ENCODE results near the gene PCSK6. TPM values are rescaled to one million over a fixed set of nuclear protein-coding genes. Genes with fewer than 3 reads are reported as not detected.

PCSK6 gene
- total RNA-seq, 1 experiment from 2014 or later: 26.3 TPM

DNA sequence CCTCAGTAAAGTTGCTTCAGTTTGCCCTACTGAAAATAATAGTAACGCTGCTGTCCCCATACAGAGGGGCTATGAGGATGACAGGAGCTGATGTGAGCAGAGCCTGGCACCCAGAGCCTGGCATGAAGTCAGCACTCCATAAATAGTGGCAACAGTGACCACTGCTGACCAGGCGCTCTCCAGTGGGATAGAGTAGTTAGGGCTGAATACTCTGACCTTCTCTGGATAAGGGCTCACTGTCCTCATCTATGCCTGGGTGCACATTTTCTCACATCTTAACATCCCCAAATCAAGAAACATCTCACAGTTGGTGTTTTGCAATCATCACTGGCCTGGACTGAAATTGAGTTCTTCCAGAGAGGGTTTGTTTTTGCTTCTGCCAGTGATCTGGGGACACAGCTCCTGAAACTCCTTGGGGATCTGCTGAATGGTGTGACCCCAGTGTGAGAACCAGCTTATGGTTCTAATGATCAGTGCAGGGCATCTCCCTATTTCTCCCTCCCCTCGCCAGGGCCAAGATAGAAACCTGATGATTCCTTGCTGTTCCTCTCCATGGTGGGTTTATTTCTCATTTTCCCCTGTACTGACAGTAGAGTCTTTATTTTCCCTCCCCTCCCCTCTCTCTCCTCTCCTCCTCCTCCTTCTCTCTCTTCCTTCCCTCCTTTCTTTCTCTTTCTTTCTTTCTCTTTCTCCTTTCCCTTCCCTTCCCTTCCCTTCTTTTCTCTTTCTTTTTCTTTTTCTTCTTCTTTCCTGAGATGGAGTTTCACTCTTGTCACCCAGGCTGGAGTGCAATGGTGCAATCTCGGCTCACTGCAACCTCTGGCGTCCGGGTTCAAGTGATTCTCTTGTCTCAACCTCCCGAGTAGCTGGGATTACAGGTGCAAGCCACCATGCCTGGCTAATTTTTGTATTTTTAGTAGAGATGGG, 3.5 kb upstream of the PCSK6 start:
- no TSS peak for BruUV-seq (replicated peaks)
- CTCF ChIA-PET: no interaction called here

DNA sequence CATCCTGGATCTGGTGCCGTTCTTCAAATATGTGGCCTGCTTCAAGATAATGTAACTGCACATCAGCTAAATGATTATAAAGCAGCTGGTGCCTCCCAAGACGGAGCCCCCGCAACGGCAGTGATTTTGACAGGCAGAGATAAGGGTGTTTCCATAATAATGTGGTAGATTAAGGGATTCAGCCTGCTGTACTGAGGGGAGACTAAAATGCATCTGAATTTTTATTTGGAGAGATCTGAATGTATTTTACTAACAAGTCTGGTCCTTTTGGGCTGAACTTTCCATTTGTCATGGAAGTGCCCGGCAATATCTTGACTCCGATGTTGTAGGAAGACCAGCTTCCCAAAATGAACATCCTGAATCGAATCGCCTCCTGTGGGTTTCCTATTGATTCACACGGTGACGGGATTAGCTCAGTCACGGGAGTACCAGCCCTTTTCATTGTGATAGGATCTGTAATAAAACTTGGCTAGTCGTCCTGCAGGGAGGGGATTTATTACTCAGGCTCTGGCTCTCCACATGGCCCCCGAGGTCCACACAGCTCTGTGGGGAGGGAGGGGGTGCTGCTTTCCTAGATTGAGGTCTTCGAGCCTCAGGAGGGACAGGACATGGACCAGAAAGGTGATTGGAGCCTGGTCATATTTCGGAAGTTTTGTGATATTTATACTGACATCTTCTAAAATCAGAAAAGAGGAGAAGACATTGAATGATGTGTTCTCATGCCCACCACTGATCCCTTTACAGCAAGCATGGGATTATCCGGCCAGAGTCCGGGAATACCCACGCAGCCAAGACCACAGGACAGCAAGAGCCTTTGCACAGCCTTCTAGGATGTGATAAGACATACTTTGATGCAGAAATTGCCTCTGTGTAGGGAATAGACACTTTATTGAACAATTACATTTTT, 2.5 kb upstream of the PCSK6 start:
- H3K4me1 ChIP-seq (replicated peaks; ENCODE audit: insufficient read depth): peaks cover 13% of the 10 kb centered on the region
- H3K9me2 ChIP-seq (ENCODE audit: insufficient read depth): no peaks in the 10 kb centered on the region
- no peaks in the 10 kb centered on the region for H3K36me3 ChIP-seq (ENCODE audit: low read depth)
- TF ChIP-seq, protein P1, sequence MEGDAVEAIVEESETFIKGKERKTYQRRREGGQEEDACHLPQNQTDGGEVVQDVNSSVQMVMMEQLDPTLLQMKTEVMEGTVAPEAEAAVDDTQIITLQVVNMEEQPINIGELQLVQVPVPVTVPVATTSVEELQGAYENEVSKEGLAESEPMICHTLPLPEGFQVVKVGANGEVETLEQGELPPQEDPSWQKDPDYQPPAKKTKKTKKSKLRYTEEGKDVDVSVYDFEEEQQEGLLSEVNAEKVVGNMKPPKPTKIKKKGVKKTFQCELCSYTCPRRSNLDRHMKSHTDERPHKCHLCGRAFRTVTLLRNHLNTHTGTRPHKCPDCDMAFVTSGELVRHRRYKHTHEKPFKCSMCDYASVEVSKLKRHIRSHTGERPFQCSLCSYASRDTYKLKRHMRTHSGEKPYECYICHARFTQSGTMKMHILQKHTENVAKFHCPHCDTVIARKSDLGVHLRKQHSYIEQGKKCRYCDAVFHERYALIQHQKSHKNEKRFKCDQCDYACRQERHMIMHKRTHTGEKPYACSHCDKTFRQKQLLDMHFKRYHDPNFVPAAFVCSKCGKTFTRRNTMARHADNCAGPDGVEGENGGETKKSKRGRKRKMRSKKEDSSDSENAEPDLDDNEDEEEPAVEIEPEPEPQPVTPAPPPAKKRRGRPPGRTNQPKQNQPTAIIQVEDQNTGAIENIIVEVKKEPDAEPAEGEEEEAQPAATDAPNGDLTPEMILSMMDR (conservative IDR thresholded peaks at IDR 0.05): no peak
- no peak for TF ChIP-seq EZH2 (IDR thresholded peaks at IDR 0.05; ENCODE audit: low read depth)
- no peak for DNase-seq
- H3K27ac ChIP-seq: no peak overlapping the region
- intact Hi-C loops (cut with micrococcal nuclease; ENCODE audit: unreplicated experiment): no loop called here
- peaks cover 24% of the 10 kb centered on the region; the same call in 1 of the 2 replicates for H3F3A ChIP-seq (ENCODE audit: insufficient read depth, low read depth)
- BruUV-seq (replicated peaks): no TSS peak
- H4K20me1 ChIP-seq (ENCODE audit: insufficient read depth): peaks cover 2% of the 10 kb centered on the region
- ChIA-PET CTCF (no interaction called here), POLR2A (ENCODE audit: unreplicated experiment) (no interaction called here)
- H3K4me3 ChIP-seq: no peak overlapping the region
- H2AFZ ChIP-seq: no peak overlapping the region
- peaks cover 21% of the 10 kb centered on the region for H3K79me2 ChIP-seq (ENCODE audit: low read depth)
- no peaks in the 10 kb centered on the region for H3K27me3 ChIP-seq (ENCODE audit: insufficient read depth, low read depth)
- H3K9me3 ChIP-seq (ENCODE audit: insufficient read depth, low read depth): no peaks in the 10 kb centered on the region
- H3K4me2 ChIP-seq: no peak overlapping the region

More for the DNA sequence above, 3.5 kb upstream of the PCSK6 start:
- Histone ChIP-seq H3K4me1 (replicated peaks; ENCODE audit: insufficient read depth) (peaks cover 17% of the 10 kb centered on the region), H3F3A (ENCODE audit: insufficient read depth, low read depth) (peaks cover 24% of the 10 kb centered on the region; the same call in 1 of the 2 replicates), H3K27ac (no peak overlapping the region), H2AFZ (no peak overlapping the region), H3K27me3 (ENCODE audit: insufficient read depth, low read depth) (no peaks in the 10 kb centered on the region), H3K36me3 (ENCODE audit: low read depth) (no peaks in the 10 kb centered on the region), H4K20me1 (ENCODE audit: insufficient read depth) (no peaks in the 10 kb centered on the region; the same call in 1 of the 2 replicates), H3K4me3 (no peak overlapping the region), H3K79me2 (ENCODE audit: low read depth) (peaks cover 11% of the 10 kb centered on the region), H3K4me2 (no peak overlapping the region), H3K9me3 (ENCODE audit: insufficient read depth, low read depth) (no peaks in the 10 kb centered on the region), H3K9me2 (ENCODE audit: insufficient read depth) (no peaks in the 10 kb centered on the region)
- intact Hi-C loops (cut with micrococcal nuclease; ENCODE audit: unreplicated experiment): no loop called here
- POLR2A ChIA-PET (ENCODE audit: unreplicated experiment): no interaction called here
- TF ChIP-seq, protein P1 (conservative IDR thresholded peaks at IDR 0.05): no peak
- TF ChIP-seq EZH2 (IDR thresholded peaks at IDR 0.05; ENCODE audit: low read depth): no peak
- DNase-seq: no peak

DNA sequence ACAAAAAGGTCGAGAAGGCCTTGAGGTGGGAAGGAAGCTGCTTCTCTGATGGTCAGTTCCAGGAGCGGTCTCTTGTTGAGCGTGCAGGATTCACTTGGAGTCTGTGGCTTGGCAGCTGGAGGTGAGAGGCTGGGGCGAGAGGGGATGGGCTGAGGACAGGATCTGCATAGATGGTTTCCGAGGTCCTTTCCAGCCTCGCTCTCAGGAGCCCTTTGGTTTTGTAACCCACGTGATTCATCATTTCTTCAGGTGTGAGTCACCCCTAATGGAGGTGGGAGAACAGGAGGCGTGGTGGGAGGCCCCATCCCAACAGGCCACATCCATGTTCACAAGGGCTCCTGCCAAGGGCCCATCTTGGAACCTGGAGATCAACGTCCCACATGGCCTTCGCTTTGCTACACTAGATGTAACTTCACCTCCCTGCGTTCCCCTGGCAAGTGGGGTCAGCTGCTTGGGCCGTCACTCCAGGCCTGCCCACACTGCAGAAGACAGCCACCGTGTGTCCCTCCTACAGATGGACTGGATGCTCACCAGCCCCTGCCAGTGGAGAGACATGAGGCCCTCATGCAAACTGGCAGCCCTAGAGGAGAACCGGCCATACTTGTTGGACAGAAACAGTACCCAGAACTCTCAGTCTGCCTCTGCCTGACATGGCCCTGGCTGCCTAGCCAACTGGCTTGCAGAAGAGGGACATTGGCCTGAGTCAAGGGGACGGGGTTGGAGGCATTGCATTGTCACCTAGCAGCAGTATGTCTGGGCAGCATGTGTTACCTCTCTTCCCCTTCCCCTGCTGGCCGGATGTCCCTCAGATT, 1.6 kb upstream of the PCSK6 start:
- TSS peak; percentile 36 for BruUV-seq (replicated peaks)
- H2AFZ ChIP-seq: no peak overlapping the region
- peaks cover 5% of the 10 kb centered on the region for H3K36me3 ChIP-seq (ENCODE audit: low read depth)
- ChIA-PET POLR2A (ENCODE audit: unreplicated experiment) (no interaction called here), CTCF (interaction anchor here (1.0 kb wide), 1 partner anchor 88 kb away, joined by 3 read pairs; no protein-coding TSS in a partner anchor)
- peaks cover 2% of the 10 kb centered on the region for H4K20me1 ChIP-seq (ENCODE audit: insufficient read depth)
- DNase-seq: no peak
- H3K9me3 ChIP-seq (ENCODE audit: insufficient read depth, low read depth): no peaks in the 10 kb centered on the region
- no peak overlapping the region for H3K4me3 ChIP-seq
- H3K27ac ChIP-seq: no peak overlapping the region
- intact Hi-C loops (cut with micrococcal nuclease; ENCODE audit: unreplicated experiment): no loop called here
- H3K9me2 ChIP-seq (ENCODE audit: insufficient read depth): no peaks in the 10 kb centered on the region
- H3F3A ChIP-seq (ENCODE audit: insufficient read depth, low read depth): peaks cover 24% of the 10 kb centered on the region; the same call in 1 of the 2 replicates
- H3K27me3 ChIP-seq (ENCODE audit: insufficient read depth, low read depth): no peaks in the 10 kb centered on the region
- peak overlapping the region; percentile 75 for H3K4me2 ChIP-seq
- no peak for TF ChIP-seq EZH2 (IDR thresholded peaks at IDR 0.05; ENCODE audit: low read depth)
- TF ChIP-seq, protein P1 (conservative IDR thresholded peaks at IDR 0.05): no peak
- peaks cover 30% of the 10 kb centered on the region for H3K79me2 ChIP-seq (ENCODE audit: low read depth)
- H3K4me1 ChIP-seq (replicated peaks; ENCODE audit: insufficient read depth): peaks cover 13% of the 10 kb centered on the region
